MCF 10A (cell line): ENCODE results near the gene PDCD2L. TPM values are rescaled to one million over a fixed set of nuclear protein-coding genes. Genes with fewer than 3 reads are reported as not detected.
"Not testable (repeated sequence)": the region's sequence is repeated elsewhere in the genome, so short reads cannot be mapped to it uniquely, and the experiment has no call there.

Experiments
- BruUV-seq: library from RNA; stranded (reverse); fragments of 400-500 nt; replicated peaks from 2 replicates; lab custom pipeline; 2021; lab: Mats Ljungman, UMichigan
- CTCF ChIA-PET: fragments of 300-600 bp; sonication (Branson Sonifier 250); formaldehyde crosslinking; extraction: SDS; loops from one replicate; lab custom pipeline; 2021; ENCODE audit warnings: antibody characterized with exemption, inconsistent platforms; lab: Yijun Ruan, JAX
- POLR2A ChIA-PET: fragments of 300-600, 350-650 bp; sonication (Branson Sonifier 250); formaldehyde crosslinking; extraction: SDS; loops from one replicate; lab custom pipeline; 2020; ENCODE audit warnings: antibody characterized with exemption, inconsistent platforms; lab: Yijun Ruan, JAX
- DNase-seq: peaks from one replicate; pipeline ENCODE4 v3.0.0-alpha.2; 2018; ENCODE audit not compliant: unreplicated experiment
- H3K27ac Mint-ChIP-seq: one replicate; pipeline ENCODE4 v1.8.0; 2022; ENCODE audit warnings: mild to moderate bottlenecking, low read depth, mixed read lengths; ENCODE audit not compliant: unreplicated experiment
- H3K27me3 Mint-ChIP-seq: one replicate; pipeline ENCODE4 v1.8.0; 2022; ENCODE audit warnings: mixed read lengths; ENCODE audit not compliant: insufficient read depth, unreplicated experiment
- H3K36me3 Mint-ChIP-seq: one replicate; pipeline ENCODE4 v1.8.0; 2022; ENCODE audit warnings: mild to moderate bottlenecking, moderate library complexity, mixed read lengths; ENCODE audit not compliant: insufficient read depth, unreplicated experiment
- H3K4me1 Mint-ChIP-seq: one replicate; pipeline ENCODE4 v1.8.0; 2022; ENCODE audit warnings: mixed read lengths; ENCODE audit not compliant: insufficient read depth, unreplicated experiment
- H3K4me3 Mint-ChIP-seq: one replicate; pipeline ENCODE4 v1.8.0; 2022; ENCODE audit warnings: mild to moderate bottlenecking, moderate library complexity, mixed read lengths; ENCODE audit not compliant: unreplicated experiment
- H3K9me3 Mint-ChIP-seq: one replicate; pipeline ENCODE4 v1.8.0; 2022; ENCODE audit warnings: mixed read lengths; ENCODE audit not compliant: unreplicated experiment
- CTCF ChIP-seq: fragments of 200-600 bp; IDR thresholded peaks from one replicate; pipeline ENCODE4 v1.8.0; 2022; ENCODE audit warnings: antibody characterized with exemption, mild to moderate bottlenecking; ENCODE audit not compliant: unreplicated experiment
- intact Hi-C: fragments of 100-400 bp; cut with micrococcal nuclease; formaldehyde crosslinking; loops from 2 replicates; pipeline ENCODE4 v1.14.1; 2022
- total RNA-seq: library from RNA; stranded (reverse); gene quantifications from 2 replicates; pipeline ENCODE4 v1.2.3, GENCODE V29; 2022

PDCD2L gene
- total RNA-seq, 1 experiment from 2014 or later, result 24.4 TPM

DNA sequence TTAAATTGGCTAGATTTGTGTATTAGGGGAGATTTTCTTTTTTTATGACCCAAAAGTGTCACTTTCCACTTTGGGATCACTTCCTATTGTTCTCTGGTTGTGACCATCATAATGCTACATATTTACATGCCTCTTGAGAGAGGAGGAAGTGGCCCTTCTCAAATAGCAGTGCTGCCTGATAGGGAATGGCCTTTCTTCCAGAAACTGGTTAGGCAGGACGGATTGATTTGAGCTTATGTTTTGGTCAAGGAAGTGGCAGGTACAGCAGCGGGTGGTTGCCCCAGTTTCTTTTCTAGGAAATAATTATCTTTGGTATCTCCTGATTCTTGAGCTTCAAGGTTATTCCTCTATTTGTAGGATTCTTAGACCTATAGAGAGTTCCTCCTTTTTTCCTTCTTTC is 55.4 kb downstream of the PDCD2L start:
- POLR2A ChIA-PET, result interaction anchor here (0.7 kb wide), 1 partner anchor 528 kb away, joined by 3 read pairs; no protein-coding TSS in a partner anchor
- CTCF ChIA-PET, result interaction anchor here (1.1 to 1.7 kb wide), 2 partner anchors 11 to 25 kb away, joined by 4 read pairs; no protein-coding TSS in a partner anchor
- TF ChIP-seq CTCF, result no peak
- peaks cover 98% of the 10 kb centered on the region for H3K36me3 Mint-ChIP-seq
- H3K4me1 Mint-ChIP-seq, result no peaks in the 10 kb centered on the region
- H3K9me3 Mint-ChIP-seq, result no peaks in the 10 kb centered on the region
- DNase-seq, result no peak
- BruUV-seq, result no TSS peak
- no peaks in the 10 kb centered on the region for H3K27me3 Mint-ChIP-seq
- H3K27ac Mint-ChIP-seq, result no peak overlapping the region
- intact Hi-C loops, result no loop called here
- H3K4me3 Mint-ChIP-seq, result no peak overlapping the region

DNA sequence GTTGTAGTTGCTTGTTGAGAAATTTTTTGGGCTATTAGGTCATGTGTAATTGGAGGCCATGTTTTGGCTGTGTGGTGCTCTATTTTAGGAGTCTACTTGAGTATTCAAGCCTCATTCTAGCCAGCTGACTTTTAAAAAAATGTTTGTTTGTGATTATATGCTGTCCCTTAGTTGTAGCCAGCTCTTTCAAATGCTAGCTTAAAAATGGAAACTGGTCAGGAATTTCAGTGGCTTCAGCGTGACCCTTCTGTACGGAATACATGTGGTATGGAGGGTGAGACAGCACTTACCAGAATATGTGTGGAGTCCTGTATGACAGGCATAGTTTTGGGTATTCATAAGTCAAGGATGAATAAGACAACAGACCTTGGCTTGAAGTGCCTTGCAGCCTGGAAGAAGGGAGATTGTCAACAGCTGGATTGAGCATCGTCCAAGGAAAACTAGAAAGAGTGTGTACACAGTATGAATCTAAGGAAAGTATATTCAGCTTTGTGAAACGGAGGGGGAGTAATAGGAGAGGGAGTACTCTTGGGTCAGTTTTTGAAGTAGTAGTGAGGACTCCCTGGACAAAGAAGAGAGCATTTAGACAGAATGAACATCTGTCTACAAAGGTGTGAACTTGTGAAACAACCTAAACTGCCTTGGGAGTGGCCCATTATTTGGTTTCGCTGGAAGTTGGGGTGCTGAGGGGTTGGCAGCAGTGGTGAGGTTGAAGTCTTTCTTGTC is 57.3 kb downstream of the PDCD2L start:
- no TSS peak for BruUV-seq
- ChIA-PET POLR2A (interaction anchor here (1.2 kb wide), 1 partner anchor 33 kb away, joined by 4 read pairs; the partner anchor contains the start of gene UBA2), CTCF (interaction anchor here (0.8 kb wide), 1 partner anchor 10 kb away, joined by 3 read pairs; no protein-coding TSS in a partner anchor)

DNA sequence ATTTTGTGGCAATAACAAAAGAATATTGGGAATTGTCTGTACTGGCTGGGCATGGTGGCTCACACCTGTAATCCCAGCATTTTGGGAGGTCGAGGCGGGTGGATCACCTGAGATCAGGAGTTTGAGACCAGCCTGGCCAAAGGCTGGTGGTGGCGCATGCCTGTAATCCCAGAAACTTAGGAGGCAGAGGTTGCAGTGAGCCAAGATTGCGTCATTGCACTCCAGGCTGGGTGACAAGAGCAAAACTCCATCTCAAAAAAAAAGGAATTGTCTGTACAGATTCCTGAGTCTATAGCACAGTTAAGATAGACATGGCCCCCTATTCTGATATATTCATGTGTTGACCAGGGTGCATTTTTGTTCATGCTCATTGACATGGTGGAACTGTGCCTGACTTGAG is 60.6 kb downstream of the PDCD2L start:
- intact Hi-C loops, DNase-seq, POLR2A ChIA-PET, H3K9me3 Mint-ChIP-seq, H3K27me3 Mint-ChIP-seq, H3K27ac Mint-ChIP-seq, H3K4me3 Mint-ChIP-seq, BruUV-seq, H3K4me1 Mint-ChIP-seq: not testable (repeated sequence)
- CTCF ChIA-PET, result interaction anchor here (1.1 kb wide), 1 partner anchor 12 kb away, joined by 3 read pairs; no protein-coding TSS in a partner anchor
- H3K36me3 Mint-ChIP-seq, result peaks cover 100% of the 10 kb centered on the region

More for the DNA sequence above, 57.3 kb downstream of the PDCD2L start:
- H3K4me3 Mint-ChIP-seq, result no peak overlapping the region
- no peak for TF ChIP-seq CTCF
- intact Hi-C loops, result no loop called here
- no peak for DNase-seq
- H3K27me3 Mint-ChIP-seq, result no peaks in the 10 kb centered on the region
- H3K4me1 Mint-ChIP-seq, result no peaks in the 10 kb centered on the region
- H3K9me3 Mint-ChIP-seq, result no peaks in the 10 kb centered on the region
- H3K27ac Mint-ChIP-seq, result no peak overlapping the region
- peaks cover 100% of the 10 kb centered on the region for H3K36me3 Mint-ChIP-seq

DNA sequence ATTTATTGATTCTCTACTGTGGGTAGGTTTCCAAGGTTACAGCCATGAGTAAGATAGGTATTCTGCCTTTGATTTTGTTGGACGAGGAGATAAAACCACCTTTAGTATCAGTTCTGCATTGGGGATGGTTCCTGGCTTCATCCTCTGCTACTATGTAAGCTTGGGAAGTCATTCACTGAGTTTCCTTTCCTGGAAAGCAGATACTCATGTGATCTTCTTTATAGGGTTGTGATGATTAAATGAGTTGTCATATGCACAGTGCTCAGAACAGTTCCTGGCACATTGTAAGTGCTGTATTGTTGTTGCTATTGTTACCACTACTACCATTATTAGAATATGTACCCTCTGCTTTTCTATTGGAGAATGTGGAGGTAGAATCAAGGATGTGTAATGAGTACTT is 64.2 kb downstream of the PDCD2L start:
- BruUV-seq, result no TSS peak
- Mint-ChIP-seq H3K4me3 (no peak overlapping the region), H3K27ac (peak overlapping the region; percentile 49), H3K27me3 (no peaks in the 10 kb centered on the region), H3K4me1 (no peaks in the 10 kb centered on the region), H3K9me3 (no peaks in the 10 kb centered on the region), H3K36me3 (peaks cover 97% of the 10 kb centered on the region)
- no peak for DNase-seq
- intact Hi-C loops, result no loop called here
- no peak for TF ChIP-seq CTCF
- CTCF ChIA-PET, result no interaction called here
- POLR2A ChIA-PET, result no interaction called here

DNA sequence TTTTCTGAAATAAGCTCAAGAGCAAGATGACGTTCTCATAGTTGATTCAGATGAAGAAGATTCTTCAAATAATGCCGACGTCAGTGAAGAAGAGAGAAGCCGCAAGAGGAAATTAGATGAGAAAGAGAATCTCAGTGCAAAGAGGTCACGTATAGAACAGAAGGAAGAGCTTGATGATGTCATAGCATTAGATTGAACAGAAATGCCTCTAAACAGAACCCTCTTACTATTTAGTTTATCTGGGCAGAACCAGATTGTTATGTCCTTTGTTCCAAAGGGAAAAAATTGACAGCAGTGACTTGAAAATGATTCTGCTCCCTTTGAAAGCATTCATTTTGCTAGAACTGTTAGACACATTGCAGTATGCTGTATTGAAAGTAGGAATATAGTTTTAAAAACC is 64.8 kb downstream of the PDCD2L start:
- intact Hi-C loops, CTCF ChIA-PET, POLR2A ChIA-PET, H3K27me3 Mint-ChIP-seq, BruUV-seq, H3K4me3 Mint-ChIP-seq, H3K9me3 Mint-ChIP-seq, DNase-seq, H3K4me1 Mint-ChIP-seq: not testable (repeated sequence)
- Mint-ChIP-seq H3K36me3 (peaks cover 95% of the 10 kb centered on the region), H3K27ac (peak overlapping the region; percentile 49)
